HG03565 (cell line): ENCODE data around the gene PDE4D.

Source experiments
- ATAC-seq: cut with Tn5 transposase; IDR thresholded peaks from one replicate; pipeline ENCODE4 v1.9.1; 2021; ENCODE audit warnings: mild to moderate bottlenecking, moderate library complexity; ENCODE audit not compliant: unreplicated experiment

PDE4D gene

GRCh38 chr5:59138509-59138908 lies 755.0 kb downstream of the PDE4D start:
- ATAC-seq: no peak

DNA sequence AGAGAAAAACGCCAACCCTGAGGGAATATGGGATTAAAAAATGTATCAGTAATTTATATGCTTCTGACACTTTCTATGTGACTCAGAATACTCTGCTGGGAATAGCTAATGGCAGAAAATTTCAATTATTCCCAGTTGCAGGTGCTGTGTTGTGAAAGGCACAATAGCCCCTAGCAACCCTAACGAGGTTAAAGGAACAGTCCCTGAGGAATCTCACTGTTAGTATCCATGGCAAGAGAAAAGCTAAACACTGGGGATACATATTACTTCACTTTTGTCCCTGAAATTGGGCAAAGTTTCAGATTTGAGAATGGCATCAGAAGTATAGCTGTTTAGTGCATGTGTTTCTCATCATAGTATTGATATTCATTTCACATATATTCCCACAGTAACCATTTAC lies 755.7 kb downstream of the PDE4D start:
- ATAC-seq: no peak

GRCh38 chr5:59136549-59136948 lies 757.0 kb downstream of the PDE4D start:
- no peak for ATAC-seq

GRCh38 chr5:59134471-59135163 lies 758.9 kb downstream of the PDE4D start:
- no peak for ATAC-seq

- ATAC-seq: no peak
These were observed 759.7 kb downstream of the PDE4D start for GRCh38 chr5:59133764-59134261.

DNA sequence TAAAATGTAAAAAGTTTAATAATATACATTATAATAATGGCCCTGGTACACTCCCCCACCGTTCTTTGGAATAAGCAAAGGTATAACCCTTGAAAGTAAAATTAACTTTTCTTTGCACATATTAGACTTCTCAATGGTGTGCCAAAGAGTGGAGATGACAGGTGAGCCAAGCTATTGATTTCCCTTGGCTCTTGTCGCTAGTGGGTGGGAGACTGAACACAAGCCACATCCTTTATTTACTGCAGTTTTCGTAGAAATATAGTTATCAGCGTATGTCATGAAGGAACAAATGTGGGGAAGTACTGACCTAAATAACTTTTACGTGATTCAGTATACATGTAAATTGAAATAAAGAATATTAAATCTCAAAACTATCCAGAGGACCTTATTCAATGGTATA lies 761.4 kb downstream of the PDE4D start:
- ATAC-seq: no peak

DNA sequence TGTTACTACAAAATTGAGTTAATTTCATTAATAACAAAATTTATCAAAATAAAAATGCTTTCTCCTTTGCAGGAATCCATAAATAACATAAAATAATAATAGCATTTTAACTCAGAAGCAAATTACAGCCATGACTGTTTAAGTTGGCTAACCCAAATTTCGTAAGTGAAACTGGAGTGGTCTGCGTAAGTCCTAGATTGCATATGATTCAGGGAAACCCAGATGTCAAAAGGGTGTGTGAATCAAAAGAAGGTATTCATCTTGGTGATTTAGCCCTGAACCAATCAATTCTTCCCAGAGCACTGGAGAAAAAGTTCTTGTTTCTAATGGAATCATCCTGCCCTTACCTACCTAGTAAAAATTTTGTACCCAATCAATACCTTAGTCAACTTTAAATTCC lies 763.1 kb downstream of the PDE4D start:
- ATAC-seq: no peak

- ATAC-seq: no peak
These were observed 764.8 kb downstream of the PDE4D start for GRCh38 chr5:59128646-59129290.

DNA sequence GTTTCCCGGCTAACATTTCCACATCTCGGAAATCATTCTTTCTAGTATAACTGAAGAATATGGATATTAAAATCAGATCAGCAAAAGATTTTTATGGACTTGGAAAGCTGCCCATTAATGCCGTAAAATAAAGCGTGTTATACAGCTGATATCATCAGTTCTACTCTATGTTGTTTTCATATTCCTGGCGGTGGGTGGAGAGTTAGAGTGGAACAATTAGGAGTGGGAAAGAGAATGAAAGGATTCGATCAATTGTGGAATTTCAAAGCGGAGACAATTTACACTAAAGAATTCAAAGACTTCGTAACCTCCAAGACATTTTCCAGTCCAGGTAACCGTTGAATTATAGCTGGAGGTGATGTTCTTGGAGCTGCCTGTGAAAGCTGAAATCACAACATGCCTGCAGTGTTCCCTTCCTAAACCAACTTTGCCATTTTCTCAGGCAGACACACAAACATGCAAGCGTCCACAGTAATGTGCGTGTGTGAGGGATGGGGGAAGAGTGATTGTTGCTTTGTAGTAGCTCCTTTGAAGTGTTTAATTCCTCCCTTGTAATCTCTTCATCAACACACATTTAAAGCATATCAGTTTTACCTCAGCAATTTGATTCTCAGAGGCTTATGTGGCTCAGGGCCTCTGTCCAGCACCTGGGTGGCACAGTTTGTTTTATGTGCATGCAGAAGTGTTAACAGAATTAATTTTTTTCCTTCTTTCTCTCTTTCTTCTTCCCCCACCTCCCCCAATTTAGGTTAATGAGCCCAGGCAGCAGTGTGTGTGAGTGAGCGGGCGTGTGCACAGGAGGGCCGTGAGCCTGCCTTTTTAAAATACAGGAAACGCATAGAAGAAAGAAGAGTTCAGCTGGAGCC lies 766.6 kb downstream of the PDE4D start:
- no peak for ATAC-seq

- no peak for ATAC-seq
These were observed 767.4 kb downstream of the PDE4D start for GRCh38 chr5:59126016-59126707.

DNA sequence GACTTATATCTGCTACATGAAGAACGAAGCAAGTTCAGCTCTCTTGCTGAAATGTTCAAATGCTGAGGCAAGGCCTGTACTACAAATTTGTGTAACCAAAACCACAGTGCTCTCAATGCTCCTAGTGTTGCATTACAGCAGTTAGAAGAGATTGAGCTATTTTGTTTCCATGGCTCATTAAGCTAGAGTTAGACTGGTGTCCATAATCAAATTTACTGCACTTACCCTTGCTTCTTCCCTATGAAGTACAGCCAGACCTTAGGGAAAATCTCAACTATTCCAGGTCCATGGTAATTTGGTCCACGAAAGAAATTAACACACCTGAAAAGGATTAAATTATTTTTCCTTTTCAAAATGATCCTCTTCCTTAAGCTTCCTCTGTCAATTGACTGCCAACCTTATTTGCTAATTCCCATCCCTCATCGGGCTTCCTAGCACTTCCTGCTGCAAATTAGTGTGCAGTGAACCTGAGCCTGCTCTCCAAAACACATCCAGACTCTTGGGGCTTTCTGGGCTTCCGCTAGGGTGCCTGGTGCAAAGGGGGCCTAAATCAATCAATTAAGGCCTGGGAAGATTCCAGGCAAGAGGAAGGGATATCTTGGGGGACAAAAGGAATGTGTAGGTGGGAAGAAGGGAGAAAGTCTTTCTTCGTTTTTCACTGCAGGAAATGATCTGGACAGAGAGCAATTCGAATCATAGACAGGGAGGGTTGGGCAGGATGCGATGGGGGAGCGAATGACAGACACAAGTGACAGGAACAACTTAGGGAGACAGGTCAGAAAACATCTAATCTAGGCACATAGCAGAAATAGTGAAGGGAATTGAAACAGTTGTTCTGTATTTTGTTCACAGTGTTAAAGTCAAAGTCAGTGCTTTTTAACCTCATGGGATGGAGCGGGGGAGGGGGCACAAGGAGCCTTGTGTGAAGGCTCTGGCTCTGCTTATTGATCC lies 768.2 kb downstream of the PDE4D start:
- ATAC-seq: no peak

- ATAC-seq: peak; percentile 38
These were observed 769.6 kb downstream of the PDE4D start for GRCh38 chr5:59123595-59124561.

DNA sequence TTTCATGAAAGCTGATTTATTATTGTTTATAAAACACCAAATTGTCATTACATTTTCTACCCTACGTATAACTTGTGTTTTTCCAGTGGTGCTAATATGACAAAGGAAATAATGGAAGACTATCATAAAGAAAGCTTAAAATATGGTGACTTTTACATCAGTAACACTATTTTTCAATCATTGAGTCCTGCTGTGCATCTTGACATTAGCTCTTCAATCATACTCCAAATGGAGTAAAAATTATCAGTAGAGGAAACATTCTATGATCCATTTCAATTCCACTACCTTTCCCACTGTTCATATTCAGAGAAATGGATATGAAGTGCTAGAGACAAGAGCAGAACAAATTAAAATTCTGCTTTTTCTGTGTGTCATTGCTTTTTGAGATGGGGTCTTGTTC lies 774.0 kb downstream of the PDE4D start:
- ATAC-seq: no peak

- ATAC-seq: no peak
These were observed 776.2 kb downstream of the PDE4D start for GRCh38 chr5:59117320-59117719.

DNA sequence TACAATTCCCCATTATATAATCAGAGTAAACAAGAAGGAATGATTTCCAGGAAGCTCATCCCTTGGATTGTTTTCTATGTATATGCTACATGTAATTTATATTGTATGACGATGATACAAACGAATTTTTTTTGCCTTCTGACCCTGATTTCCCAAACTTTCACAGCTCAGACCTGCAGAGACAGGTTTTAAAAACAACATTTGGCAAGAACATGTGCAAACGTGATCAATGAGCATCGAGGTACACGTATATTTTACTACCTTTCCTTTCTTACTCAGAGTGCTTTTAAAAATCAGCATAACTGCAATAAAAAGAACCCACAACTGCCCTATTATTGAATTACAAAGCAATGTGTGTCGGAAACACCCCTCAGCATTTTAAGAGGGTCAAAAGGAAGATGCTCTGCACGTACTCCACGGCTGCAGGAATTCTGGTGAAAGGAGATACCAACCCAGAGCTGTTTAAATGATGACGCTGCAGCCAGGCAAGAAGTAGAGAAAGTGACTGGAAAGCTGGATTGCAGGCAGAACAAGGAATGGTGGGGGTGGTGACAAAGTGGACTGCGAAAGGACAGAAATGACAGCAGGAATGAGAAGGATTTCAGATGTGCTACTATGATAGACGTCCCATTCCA lies 777.2 kb downstream of the PDE4D start:
- no peak for ATAC-seq

DNA sequence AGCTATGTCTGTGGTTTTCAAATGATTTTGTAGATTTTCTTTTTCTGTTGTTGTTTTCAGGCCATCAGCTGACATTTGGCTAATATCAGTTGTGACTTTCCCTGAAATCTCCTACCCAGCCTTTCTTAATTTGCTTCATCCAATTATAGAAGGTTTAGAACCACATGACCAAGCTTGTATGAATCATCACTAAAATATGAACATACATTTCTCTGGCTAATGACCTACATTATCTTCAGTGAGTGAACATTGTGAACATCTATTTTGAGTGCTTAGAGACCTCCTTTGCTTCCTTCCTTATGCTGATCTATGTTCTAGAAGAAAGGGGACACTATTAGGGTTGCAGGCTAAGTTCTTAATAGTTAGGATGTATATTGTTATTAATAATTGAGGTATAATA lies 778.2 kb downstream of the PDE4D start:
- ATAC-seq: no peak

DNA sequence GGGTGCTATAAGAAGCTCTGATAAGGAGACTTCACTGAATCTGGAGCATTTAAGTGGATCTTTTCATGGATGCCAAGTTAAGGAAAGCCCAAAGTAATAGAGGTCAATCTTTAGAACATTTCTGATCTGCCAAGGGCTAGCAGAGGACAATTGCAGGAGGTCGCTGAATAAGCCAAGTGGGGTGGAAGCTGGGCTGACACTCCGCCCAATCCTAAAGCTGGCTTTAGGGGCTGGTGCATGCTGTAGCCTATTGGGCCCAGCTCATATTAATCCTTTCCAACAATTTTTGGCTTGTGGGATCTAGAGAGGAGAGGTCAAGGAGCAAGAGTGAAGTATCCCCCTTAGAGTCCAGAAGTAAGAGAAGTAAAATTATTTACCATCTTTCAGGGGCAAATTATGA lies 784.1 kb downstream of the PDE4D start:
- ATAC-seq: no peak

DNA sequence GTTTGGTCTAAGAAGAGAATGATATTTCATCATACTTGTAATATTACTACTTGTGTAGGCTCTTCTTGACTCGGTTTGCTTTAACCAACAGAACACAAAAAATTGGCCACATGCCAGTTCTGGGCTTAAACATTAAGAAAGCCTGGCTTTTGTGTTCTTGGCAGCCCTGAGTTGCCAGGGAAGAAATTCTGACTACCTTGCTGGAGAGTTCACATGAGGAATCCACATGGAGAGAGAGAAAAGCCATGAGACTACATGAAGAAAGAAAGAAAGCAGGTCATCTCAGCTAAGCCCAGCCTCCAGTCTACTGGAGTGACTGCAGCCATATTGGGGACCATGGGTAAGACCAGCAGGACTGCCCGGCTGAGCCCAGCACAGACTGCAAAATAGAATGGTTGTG lies 785.8 kb downstream of the PDE4D start:
- no peak for ATAC-seq
